Neutrophil (primary cell): ENCODE measurements around the gene ZNF277.

Source experiments
- H3K27ac ChIP-seq: fragments of 200-600 bp; sonication (generic); 2 replicates; pipeline ENCODE4 v1.5.1; 2016; ENCODE audit warnings: mild to moderate bottlenecking, moderate library complexity
- H3K27me3 ChIP-seq: fragments of 200-600 bp; sonication (generic); 2 replicates; pipeline ENCODE4 v1.6.0; 2016; ENCODE audit warnings: mild to moderate bottlenecking
- H3K36me3 ChIP-seq: fragments of 200-600 bp; sonication (generic); 2 replicates; pipeline ENCODE4 v1.5.1; 2017
- H3K4me1 ChIP-seq, 2 experiments: fragments of 200-600 bp in 1 of 2; sonication (generic) in 1 of 2; 1 replicate in 1 of 2; 2 replicates in 1 of 2; pipeline versions ENCODE4 v1.5.1 to v1.6.1; 2013 to 2016; ENCODE audit warnings: low read depth in 1 of 2, low read length in 1 of 2, mild to moderate bottlenecking in 1 of 2, moderate library complexity in 1 of 2; ENCODE audit not compliant: control insufficient read depth in 1 of 2, insufficient read depth in 1 of 2
- H3K4me3 ChIP-seq, 2 experiments: fragments of 200-600 bp in 1 of 2; sonication (generic) in 1 of 2; 1 replicate in 1 of 2; 2 replicates in 1 of 2; pipeline ENCODE4 v1.5.1; 2013 to 2016; ENCODE audit warnings: low read depth in 1 of 2, low read length in 1 of 2, mild to moderate bottlenecking in 1 of 2, moderate library complexity in 1 of 2
- H3K9me3 ChIP-seq: fragments of 200-600 bp; sonication (generic); 2 replicates; pipeline ENCODE4 v1.5.1; 2016
- TF ChIP-seq, protein P1 (sequence below): fragments of 200-600 bp; sonication (generic); IDR thresholded peaks from 2 replicates; pipeline ENCODE4 v1.5.1; 2016; ENCODE audit warnings: antibody characterized with exemption

The ZNF277 gene

DNA sequence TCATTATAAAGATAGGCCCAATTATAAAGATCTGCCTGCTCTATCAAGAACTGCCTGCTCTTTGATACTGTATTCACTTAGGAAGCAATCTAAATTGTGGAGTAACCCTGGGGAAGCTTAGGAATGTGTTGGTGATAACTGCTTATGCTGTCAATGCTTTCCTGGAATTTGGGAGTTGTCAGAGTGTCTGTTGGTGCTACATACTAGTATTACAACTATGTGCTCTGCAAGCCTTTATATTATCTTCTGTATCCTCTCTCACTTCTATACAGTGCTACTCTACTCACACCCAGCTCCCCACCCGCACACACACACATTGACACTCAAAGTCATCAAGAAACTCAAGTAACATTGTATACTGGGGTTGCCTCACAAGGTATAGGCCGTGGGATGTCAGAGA lies 6.1 kb downstream of the ZNF277 start:
- no peaks in the 10 kb centered on the region for H3K27me3 ChIP-seq
- peaks cover 0 to 1% of the 10 kb centered on the region in 2 experiments for H3K4me1 ChIP-seq
- no peaks in the 10 kb centered on the region for H3K9me3 ChIP-seq
- no peaks in the 10 kb centered on the region for H3K36me3 ChIP-seq
- TF ChIP-seq, protein P1, sequence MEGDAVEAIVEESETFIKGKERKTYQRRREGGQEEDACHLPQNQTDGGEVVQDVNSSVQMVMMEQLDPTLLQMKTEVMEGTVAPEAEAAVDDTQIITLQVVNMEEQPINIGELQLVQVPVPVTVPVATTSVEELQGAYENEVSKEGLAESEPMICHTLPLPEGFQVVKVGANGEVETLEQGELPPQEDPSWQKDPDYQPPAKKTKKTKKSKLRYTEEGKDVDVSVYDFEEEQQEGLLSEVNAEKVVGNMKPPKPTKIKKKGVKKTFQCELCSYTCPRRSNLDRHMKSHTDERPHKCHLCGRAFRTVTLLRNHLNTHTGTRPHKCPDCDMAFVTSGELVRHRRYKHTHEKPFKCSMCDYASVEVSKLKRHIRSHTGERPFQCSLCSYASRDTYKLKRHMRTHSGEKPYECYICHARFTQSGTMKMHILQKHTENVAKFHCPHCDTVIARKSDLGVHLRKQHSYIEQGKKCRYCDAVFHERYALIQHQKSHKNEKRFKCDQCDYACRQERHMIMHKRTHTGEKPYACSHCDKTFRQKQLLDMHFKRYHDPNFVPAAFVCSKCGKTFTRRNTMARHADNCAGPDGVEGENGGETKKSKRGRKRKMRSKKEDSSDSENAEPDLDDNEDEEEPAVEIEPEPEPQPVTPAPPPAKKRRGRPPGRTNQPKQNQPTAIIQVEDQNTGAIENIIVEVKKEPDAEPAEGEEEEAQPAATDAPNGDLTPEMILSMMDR: no peak
- no peak overlapping the region for H3K4me3 ChIP-seq
- no peak overlapping the region for H3K27ac ChIP-seq

DNA sequence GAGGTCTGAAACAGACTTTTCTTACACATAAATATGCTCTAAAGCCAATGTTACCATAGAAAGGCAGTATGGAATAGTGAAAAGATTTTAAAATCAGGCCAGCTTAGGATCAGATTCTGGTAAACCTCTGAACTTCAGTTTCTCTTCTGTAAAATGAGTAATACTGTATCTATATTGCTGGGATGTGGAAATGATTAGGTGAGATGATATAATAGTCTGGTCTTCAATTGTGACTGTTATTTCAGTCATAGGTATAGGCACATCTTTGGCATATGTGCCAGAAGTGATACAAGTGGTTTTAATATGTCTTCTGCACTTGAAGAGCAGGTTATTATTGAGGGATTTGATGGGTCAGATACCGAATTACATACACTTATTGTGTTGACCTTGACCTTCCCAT lies 7.2 kb downstream of the ZNF277 start:
- Histone ChIP-seq H3K4me3 (no peak overlapping the region), H3K36me3 (no peaks in the 10 kb centered on the region), H3K27ac (no peak overlapping the region), H3K27me3 (no peaks in the 10 kb centered on the region), H3K9me3 (no peaks in the 10 kb centered on the region), H3K4me1 (no peaks in the 10 kb centered on the region)
- TF ChIP-seq, protein P1: no peak

DNA sequence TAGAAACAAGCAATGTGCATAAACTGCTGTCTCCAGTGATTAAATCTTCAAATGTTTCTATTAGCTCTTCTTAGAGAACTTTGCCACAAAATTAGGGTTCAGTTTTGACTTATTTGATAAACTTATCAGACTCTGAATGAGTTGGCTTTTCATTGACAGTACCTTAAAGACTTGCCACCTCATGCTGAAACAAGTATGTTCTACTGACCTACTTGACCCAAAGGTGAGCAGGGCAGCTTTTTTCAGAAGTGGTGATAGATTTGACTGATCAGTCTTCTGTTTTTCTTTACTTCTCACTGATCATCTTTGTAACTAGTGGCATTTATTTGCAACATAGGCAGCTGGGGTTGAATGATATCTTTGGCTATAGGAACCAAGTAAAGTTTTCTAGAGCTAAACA lies 7.8 kb downstream of the ZNF277 start:
- TF ChIP-seq, protein P1: no peak
- H3K4me1 ChIP-seq: no peaks in the 10 kb centered on the region
- no peaks in the 10 kb centered on the region for H3K36me3 ChIP-seq
- no peaks in the 10 kb centered on the region for H3K9me3 ChIP-seq
- no peak overlapping the region for H3K27ac ChIP-seq
- no peaks in the 10 kb centered on the region for H3K27me3 ChIP-seq
- no peak overlapping the region for H3K4me3 ChIP-seq

DNA sequence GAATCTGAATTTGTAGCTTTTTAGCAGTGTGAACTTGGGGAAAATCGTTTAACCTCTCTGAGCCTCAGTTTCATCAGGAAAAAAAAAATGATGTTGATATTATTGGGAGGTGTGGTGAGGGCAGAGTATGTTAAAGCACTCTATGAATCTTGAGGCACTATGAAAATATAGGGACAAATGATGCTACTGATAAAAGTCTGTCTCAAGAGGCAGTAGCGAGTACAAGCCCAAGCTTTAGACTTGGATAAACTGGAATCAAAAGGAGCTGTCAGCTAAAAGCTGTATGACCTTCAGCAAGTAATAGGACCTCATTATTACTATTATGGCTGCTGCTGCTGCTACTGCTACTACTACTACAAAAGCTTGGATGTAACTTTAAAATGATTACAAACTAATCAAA lies 8.4 kb downstream of the ZNF277 start:
- TF ChIP-seq, protein P1: no peak
- no peaks in the 10 kb centered on the region for H3K4me1 ChIP-seq
- no peak overlapping the region for H3K27ac ChIP-seq
- no peaks in the 10 kb centered on the region for H3K27me3 ChIP-seq
- no peaks in the 10 kb centered on the region for H3K36me3 ChIP-seq
- H3K9me3 ChIP-seq: no peaks in the 10 kb centered on the region
- H3K4me3 ChIP-seq: no peak overlapping the region

DNA sequence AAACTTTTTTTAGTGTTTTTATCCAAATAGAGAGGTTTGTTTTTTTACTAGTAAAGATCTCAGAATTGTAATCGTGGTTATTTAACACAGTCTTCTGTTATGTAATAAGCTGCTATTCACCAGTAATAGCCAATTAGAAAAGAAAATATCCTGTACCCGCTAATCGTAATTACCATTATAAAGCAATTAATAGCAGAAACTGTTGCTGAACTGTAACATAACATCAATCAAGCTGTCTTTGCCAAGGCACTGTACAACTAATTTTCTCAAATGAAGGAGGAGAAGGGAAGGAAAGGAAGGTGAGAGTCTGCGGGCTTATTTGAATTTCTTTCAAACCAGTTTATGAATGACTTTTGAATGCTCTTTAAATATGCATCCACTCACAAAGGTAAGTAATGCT lies 9.3 kb downstream of the ZNF277 start:
- Histone ChIP-seq H3K27ac (no peak overlapping the region), H3K27me3 (no peaks in the 10 kb centered on the region), H3K36me3 (no peaks in the 10 kb centered on the region), H3K4me3 (no peak overlapping the region), H3K9me3 (no peaks in the 10 kb centered on the region), H3K4me1 (no peaks in the 10 kb centered on the region)
- TF ChIP-seq, protein P1: no peak

DNA sequence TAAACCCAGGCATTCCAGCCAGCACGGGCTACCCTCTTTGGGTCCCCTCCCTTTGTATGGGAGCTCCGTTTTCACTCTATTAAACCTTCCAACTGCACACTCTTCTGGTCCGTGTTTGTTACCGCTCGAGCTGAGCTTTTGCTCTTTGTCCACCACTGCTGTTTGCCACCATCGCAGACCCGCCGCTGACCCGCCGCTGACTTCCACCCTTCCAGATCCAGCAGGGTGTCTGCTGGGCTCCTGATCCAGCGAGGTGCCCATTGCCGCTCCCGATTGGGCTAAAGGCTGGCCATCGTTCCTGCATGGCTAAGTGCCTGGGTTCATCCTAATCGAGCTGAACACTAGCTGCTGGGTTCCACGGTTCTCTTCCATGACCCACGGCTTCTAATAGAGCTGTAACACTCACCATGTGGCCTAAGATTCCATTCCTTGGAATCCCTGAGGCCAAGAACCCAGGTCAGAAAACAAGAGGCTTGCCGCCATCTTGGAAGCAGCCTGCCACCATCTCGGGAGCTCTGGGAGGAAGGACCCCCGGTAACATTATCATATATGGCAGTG lies 14.5 kb downstream of the ZNF277 start:
- TF ChIP-seq, protein P1: no peak
- no peak overlapping the region for H3K27ac ChIP-seq
- H3K4me1 ChIP-seq: no peaks in the 10 kb centered on the region
- H3K4me3 ChIP-seq: no peak overlapping the region
- H3K27me3 ChIP-seq: no peaks in the 10 kb centered on the region
- no peaks in the 10 kb centered on the region for H3K36me3 ChIP-seq
- no peaks in the 10 kb centered on the region for H3K9me3 ChIP-seq
